Mucosa of gallbladder (tissue), 1 donor: ENCODE results near the gene CDKN2AIP. TPM values are rescaled to one million over a fixed set of nuclear protein-coding genes. Genes with fewer than 3 reads are reported as not detected.

Source experiments
- DNase-seq: peaks from one replicate; pipeline ENCODE4 v3.0.0-alpha.2; 2020; ENCODE audit warnings: low spot score
- total RNA-seq: library from RNA; stranded (reverse); gene quantifications from one replicate; pipeline ENCODE4 v1.2.1, GENCODE V29; 2021
- donor health status: DM: no; HTN: no; CAD: no.

Gene CDKN2AIP
- total RNA-seq, 1 donor from 2014 or later: 19.1 TPM

GRCh38 chr4:183495184-183495583, 50.7 kb downstream of the CDKN2AIP start:
- DNase-seq: no peak

Other genes starting within 250 kb of the CDKN2AIP start
- gene CLDN22, start 124.4 kb upstream of the CDKN2AIP start, total RNA-seq: not detected
- gene CLDN24, start 122.2 kb upstream of the CDKN2AIP start, total RNA-seq: not detected
- gene ING2, start 60.4 kb downstream of the CDKN2AIP start, total RNA-seq: 9.4 TPM
- 16.5 TPM for gene RWDD4, start 214.5 kb downstream of the CDKN2AIP start, total RNA-seq
- 33.8 TPM for gene TRAPPC11, start 214.7 kb downstream of the CDKN2AIP start, total RNA-seq